Adrenal gland (tissue), 5 donors: ENCODE results near the gene DNTT.

Experiments
- POLR2A ChIP-seq, 2 donors: fragments of 450-650 bp; IDR thresholded peaks; one replicate each; pipeline ENCODE4 v1.6.1; 2017; ENCODE audit warnings: antibody characterized with exemption in 2 of 2, mild to moderate bottlenecking in 2 of 2, moderate library complexity in 1 of 2
- TF ChIP-seq, protein P1 (sequence below), 6 experiments: fragments of 450-650 bp in 4 of 6; fragments of 200-600 bp in 2 of 6; sonication (generic) in 1 of 6; IDR thresholded peaks; 1 replicate in 5 of 6; 2 replicates in 1 of 6; pipeline versions ENCODE4 v1.5.1 to v1.8.0; 2016 to 2021; ENCODE audit warnings: antibody characterized with exemption in 6 of 6, mild to moderate bottlenecking in 2 of 6, moderate library complexity in 1 of 6
- donor health status: DM: no; HTN: no; CAD: no.

DNA sequence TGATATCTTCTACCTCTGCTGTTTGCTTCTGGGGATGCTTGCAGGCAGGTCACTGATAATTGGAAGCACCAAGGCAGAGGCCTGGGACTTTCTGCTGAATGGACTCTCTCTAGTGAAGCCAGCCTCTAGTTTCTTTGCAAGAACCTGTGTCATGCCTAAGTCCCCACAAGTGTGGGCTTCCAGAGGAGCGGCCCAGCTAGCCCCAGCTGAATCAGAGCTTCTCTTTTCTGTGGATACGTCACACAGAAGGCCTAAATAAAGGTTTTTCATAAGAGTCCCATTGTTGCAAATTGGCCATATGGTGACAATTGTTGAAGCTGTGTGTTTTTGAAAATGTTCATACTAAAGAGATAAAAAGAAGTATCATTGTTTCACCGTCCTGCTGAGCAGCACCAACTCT, 61.3 kb downstream of the DNTT start:
- no peak for TF ChIP-seq POLR2A (IDR thresholded peaks at IDR 0.05)
- TF ChIP-seq, protein P1, sequence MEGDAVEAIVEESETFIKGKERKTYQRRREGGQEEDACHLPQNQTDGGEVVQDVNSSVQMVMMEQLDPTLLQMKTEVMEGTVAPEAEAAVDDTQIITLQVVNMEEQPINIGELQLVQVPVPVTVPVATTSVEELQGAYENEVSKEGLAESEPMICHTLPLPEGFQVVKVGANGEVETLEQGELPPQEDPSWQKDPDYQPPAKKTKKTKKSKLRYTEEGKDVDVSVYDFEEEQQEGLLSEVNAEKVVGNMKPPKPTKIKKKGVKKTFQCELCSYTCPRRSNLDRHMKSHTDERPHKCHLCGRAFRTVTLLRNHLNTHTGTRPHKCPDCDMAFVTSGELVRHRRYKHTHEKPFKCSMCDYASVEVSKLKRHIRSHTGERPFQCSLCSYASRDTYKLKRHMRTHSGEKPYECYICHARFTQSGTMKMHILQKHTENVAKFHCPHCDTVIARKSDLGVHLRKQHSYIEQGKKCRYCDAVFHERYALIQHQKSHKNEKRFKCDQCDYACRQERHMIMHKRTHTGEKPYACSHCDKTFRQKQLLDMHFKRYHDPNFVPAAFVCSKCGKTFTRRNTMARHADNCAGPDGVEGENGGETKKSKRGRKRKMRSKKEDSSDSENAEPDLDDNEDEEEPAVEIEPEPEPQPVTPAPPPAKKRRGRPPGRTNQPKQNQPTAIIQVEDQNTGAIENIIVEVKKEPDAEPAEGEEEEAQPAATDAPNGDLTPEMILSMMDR (IDR thresholded peaks at IDR 0.05): no peak
